HepG2 (cell line): Measurements from ENCODE around the gene CLASP1. TPM values are rescaled to one million over a fixed set of nuclear protein-coding genes. Genes with fewer than 3 reads are reported as not detected.

ENCODE experiments used
- ATAC-seq: fragments of 200-7000 bp; cut with Tn5 transposase; 3 replicates; pipeline ENCODE4 v1.9.1; 2020; ENCODE audit warnings: mild to moderate bottlenecking, moderate library complexity
- BruUV-seq: library from RNA; stranded (reverse); fragments of 400-500 nt; replicated peaks from 2 replicates; lab custom pipeline; 2021; lab: Mats Ljungman, UMichigan
- CTCF ChIA-PET: fragments of 300-600 bp; formaldehyde crosslinking; extraction: SDS; loops from one replicate; lab custom pipeline; 2021; ENCODE audit warnings: low total read pairs, inconsistent platforms, low intra/inter-chr PET ratio; lab: Yijun Ruan, JAX
- POLR2A ChIA-PET: fragments of 350-600 bp; sonication (Branson Sonifier 250); formaldehyde crosslinking; loops from one replicate; lab custom pipeline; 2020; ENCODE audit warnings: antibody characterized with exemption, inconsistent platforms; lab: Yijun Ruan, JAX
- DNase-seq: peaks from one replicate; pipeline ENCODE4 v3.0.0-alpha.2; 2015; ENCODE audit warnings: low spot score
- FAIRE-seq: peaks from 3 replicates; lab custom pipeline; 2011; peaks lifted over from hg19 to GRCh38; lab: Jason Lieb, UNC
- H2AFZ ChIP-seq: one replicate; pipeline ENCODE4 v1.6.1; 2011; ENCODE audit warnings: low read length, inconsistent platforms
- H3K27ac ChIP-seq: fragments of 300-600 bp; 3 replicates; pipeline ENCODE4 v1.8.0; 2011; ENCODE audit warnings: mixed run types, mild to moderate bottlenecking, mixed read lengths, low read length, inconsistent platforms; ENCODE audit not compliant: insufficient read depth; ENCODE audit errors: extremely low read length
- H3K27me3 ChIP-seq, 2 experiments: fragments of 200-600 bp in 1 of 2; 2 replicates in 1 of 2; 3 replicates in 1 of 2; pipeline versions ENCODE4 v1.6.0 to v1.8.0; 2011; ENCODE audit warnings: low read length in 2 of 2, mild to moderate bottlenecking in 2 of 2, moderate library complexity in 2 of 2, inconsistent platforms in 1 of 2; ENCODE audit not compliant: insufficient read depth in 2 of 2, control insufficient read depth in 1 of 2
- H3K36me3 ChIP-seq, 2 experiments: fragments of 200-600 bp in 1 of 2; replicated peaks in 1 of 2; 2 replicates in 1 of 2; 3 replicates in 1 of 2; pipeline versions ENCODE4 v1.5.1 to v1.8.0; 2011; ENCODE audit warnings: low read length in 2 of 2, inconsistent platforms in 1 of 2; ENCODE audit not compliant: insufficient read depth in 2 of 2, control insufficient read depth in 1 of 2
- H3K4me1 ChIP-seq: 2 replicates; pipeline ENCODE4 v1.5.1; 2012; ENCODE audit warnings: low read length, inconsistent platforms; ENCODE audit not compliant: insufficient read depth
- H3K4me2 ChIP-seq: 2 replicates; pipeline ENCODE4 v1.6.0; 2011; ENCODE audit warnings: low read depth, low read length, inconsistent platforms
- H3K4me3 ChIP-seq, 3 experiments: fragments of 200-600 bp in 1 of 3; sonication (generic), shearing (Covaris generic) in 1 of 3; replicated peaks in 1 of 3; 2 replicates each; pipeline ENCODE4 v1.5.1; 2011 to 2016; ENCODE audit warnings: low read length in 3 of 3, inconsistent platforms in 2 of 3, low read depth in 2 of 3, mild to moderate bottlenecking in 2 of 3, control low read depth in 1 of 3, mixed read lengths in 1 of 3; ENCODE audit not compliant: insufficient read depth in 1 of 3
- H3K79me2 ChIP-seq: one replicate; pipeline ENCODE4 v1.6.1; 2011; ENCODE audit warnings: low read length, inconsistent platforms; ENCODE audit not compliant: insufficient read depth
- H3K9ac ChIP-seq: 2 replicates; pipeline ENCODE4 v1.6.0; 2011; ENCODE audit warnings: mild to moderate bottlenecking, low read depth, low read length, inconsistent platforms; ENCODE audit not compliant: insufficient read depth
- H3K9me3 ChIP-seq: 2 replicates; pipeline ENCODE4 v1.5.1; 2012; ENCODE audit warnings: mild to moderate bottlenecking, low read length
- H4K20me1 ChIP-seq: 2 replicates; pipeline ENCODE4 v1.6.0; 2011; ENCODE audit warnings: inconsistent platforms, mild to moderate bottlenecking, low read length, moderate library complexity; ENCODE audit not compliant: insufficient read depth
- GATAD1 ChIP-seq: IDR thresholded peaks from 2 replicates; pipeline ENCODE4 v1.6.1; 2016; ENCODE audit warnings: missing genetic modification reagents, missing compliant biosample characterization
- GZF1 ChIP-seq: sonication (generic); formaldehyde crosslinking; IDR thresholded peaks from 2 replicates; pipeline ENCODE4 v1.5.1; 2020; ENCODE audit warnings: mild to moderate bottlenecking, missing genetic modification reagents
- MLX ChIP-seq: IDR thresholded peaks from 2 replicates; pipeline ENCODE4 v1.6.1; 2016
- PRMT3 ChIP-seq: sonication (generic); formaldehyde crosslinking; IDR thresholded peaks from 2 replicates; pipeline ENCODE4 v1.8.1; 2022; ENCODE audit warnings: low read depth, mild to moderate bottlenecking, moderate library complexity, missing genetic modification reagents, borderline replicate concordance
- RBFOX2 ChIP-seq: fragments of 200-400 bp; formaldehyde crosslinking; IDR thresholded peaks from 2 replicates; pipeline ENCODE4 v1.6.1; 2017; ENCODE audit warnings: low read depth, mild to moderate bottlenecking, low read length
- RXRB ChIP-seq: IDR thresholded peaks from 2 replicates; pipeline ENCODE4 v1.6.1; 2016; ENCODE audit warnings: borderline replicate concordance, missing genetic modification reagents, missing compliant biosample characterization
- ZBTB3 ChIP-seq: sonication (generic); formaldehyde crosslinking; IDR thresholded peaks from 2 replicates; pipeline ENCODE4 v1.4.0; 2020; ENCODE audit warnings: low read depth, mild to moderate bottlenecking, moderate library complexity, missing genetic modification reagents, borderline replicate concordance
- ZBTB34 ChIP-seq: sonication (generic); formaldehyde crosslinking; IDR thresholded peaks from 2 replicates; pipeline ENCODE4 v1.8.0; 2022; ENCODE audit warnings: mild to moderate bottlenecking, missing genetic modification reagents
- ZFY ChIP-seq: sonication (generic); formaldehyde crosslinking; IDR thresholded peaks from 2 replicates; pipeline ENCODE4 v1.4.0; 2020; ENCODE audit warnings: missing genetic modification reagents
- ZNF234 ChIP-seq: sonication (generic); formaldehyde crosslinking; conservative IDR thresholded peaks from 2 replicates; pipeline ENCODE4 v1.5.1; 2020; ENCODE audit warnings: mild to moderate bottlenecking, missing genetic modification reagents
- ZNF446 ChIP-seq: sonication (generic); formaldehyde crosslinking; IDR thresholded peaks from 2 replicates; pipeline ENCODE4 v1.5.0; 2020; ENCODE audit warnings: mild to moderate bottlenecking, missing genetic modification reagents
- ZNF619 ChIP-seq: sonication (generic); formaldehyde crosslinking; IDR thresholded peaks from 2 replicates; pipeline ENCODE4 v1.4.0; 2020; ENCODE audit warnings: mild to moderate bottlenecking, missing genetic modification reagents
- ZNF652 ChIP-seq: IDR thresholded peaks from 2 replicates; pipeline ENCODE4 v1.6.1; 2016; ENCODE audit warnings: low read depth, borderline replicate concordance
- ZNF737 ChIP-seq: sonication (generic); formaldehyde crosslinking; IDR thresholded peaks from 2 replicates; pipeline ENCODE4 v1.5.0; 2020; ENCODE audit warnings: missing genetic modification reagents, mild to moderate bottlenecking, borderline replicate concordance
- ZNF776 ChIP-seq: sonication (generic); formaldehyde crosslinking; IDR thresholded peaks from 2 replicates; pipeline ENCODE4 v1.4.0; 2020; ENCODE audit warnings: mild to moderate bottlenecking, missing genetic modification reagents
- ZSCAN21 ChIP-seq: sonication (generic); formaldehyde crosslinking; IDR thresholded peaks from 2 replicates; pipeline ENCODE4 v1.8.0; 2022; ENCODE audit warnings: mild to moderate bottlenecking, missing genetic modification reagents, moderate library complexity, borderline replicate concordance
- WGBS: methylation state at CpG from one replicate; pipeline ENCODE4 v1.1.6; 2017; ENCODE audit warnings: low lambda C conversion rate; 5-methylcytosine and 5-hydroxymethylcytosine counted together
- in situ Hi-C: cut with HindIII; loops from 2 replicates; pipeline ENCODE4 v1.10.0; 2017; ENCODE audit warnings: low pct_unique_long_range_greater_than_20kb; ENCODE audit not compliant: extremely low pct_ligation_motif_present
- intact Hi-C: fragments of 100-400 bp; cut with micrococcal nuclease; formaldehyde crosslinking; loops from one replicate; pipeline ENCODE4 v1.10.0; 2022; ENCODE audit not compliant: unreplicated experiment
- polyA plus RNA-seq, 8 experiments: library from polyadenylated mRNA; depleted of rRNA in 3 of 8; stranded (reverse) in 7 of 8; unstranded in 1 of 8; fragments of >200 nt; fragmentation: Illumina TruSeq in 4 of 8; extraction: Trizol in 4 of 8; gene quantifications; 2 replicates each; pipeline versions ENCODE4 v1.2.1 to v1.2.3, GENCODE V29; 2011 to 2016; ENCODE audit warnings: low read depth in 4 of 8, missing spikeins in 1 of 8, mixed read lengths in 1 of 8; ENCODE audit not compliant: insufficient read depth in 1 of 8
- total RNA-seq, 5 experiments: library from RNA; depleted of rRNA; stranded (reverse); fragments of >200 nt; fragmentation: Illumina TruSeq; extraction: Trizol; gene quantifications; 2 replicates each; pipeline ENCODE4 v1.2.3, GENCODE V29; 2016; ENCODE audit warnings: low read depth in 1 of 5

The CLASP1 gene
- total and polyA plus RNA-seq, 2 of the 13 experiments (the other 11 are each of a cell fraction or from before 2014, with no cell fraction given): 11.7 to 47.9 TPM

DNA sequence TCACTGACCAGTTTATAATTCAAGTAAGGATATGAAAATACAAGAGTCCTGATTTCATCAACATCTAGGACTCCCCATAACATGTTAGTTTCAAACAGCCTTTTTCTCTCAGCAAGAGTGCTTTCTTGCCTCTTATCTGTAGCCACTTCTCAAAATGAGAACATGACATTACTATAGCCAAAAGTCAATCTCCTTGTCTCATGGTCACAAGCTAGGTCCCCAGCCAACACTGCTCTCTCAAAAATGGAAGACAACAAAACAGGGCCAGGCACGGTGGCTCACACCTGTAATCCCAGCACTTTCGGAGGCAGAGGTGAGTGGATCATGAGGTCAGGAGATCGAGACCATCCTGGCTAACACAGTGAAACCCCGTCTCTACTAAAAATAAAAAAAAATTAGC is 15.8 kb downstream of the CLASP1 start:
- in situ Hi-C loops: no loop called here
- H3K36me3 ChIP-seq: no peaks in the 10 kb centered on the region
- H3K4me1 ChIP-seq: peaks cover 15% of the 10 kb centered on the region; the same call in 1 of the 2 replicates
- no peak overlapping the region for H3K4me2 ChIP-seq
- H3K27ac ChIP-seq: no peak overlapping the region
- H3K79me2 ChIP-seq: peaks cover 77% of the 10 kb centered on the region
- TF ChIP-seq ZSCAN21 (CRISPR knock-in tag) (no peak), ZNF737 (CRISPR knock-in tag) (no peak), ZNF446 (CRISPR knock-in tag) (no peak), GZF1 (no peak), ZNF619 (CRISPR knock-in tag) (no peak), GATAD1 (no peak), PRMT3 (CRISPR knock-in tag) (no peak), ZNF652 (CRISPR knock-in tag) (no peak), RXRB (CRISPR knock-in tag) (no peak), ZBTB34 (CRISPR knock-in tag) (no peak), ZNF234 (no peak), MLX (no peak), ZNF776 (CRISPR knock-in tag) (no peak), ZFY (CRISPR knock-in tag) (no peak), RBFOX2 (no peak), ZBTB3 (CRISPR knock-in tag) (no peak)
- DNase-seq (no peak), FAIRE-seq (no peak), ATAC-seq (no peak)
- POLR2A ChIA-PET: no interaction called here
- intact Hi-C loops: no loop called here
- H3K9me3 ChIP-seq: peaks cover 5% of the 10 kb centered on the region; the same call in 1 of the 2 replicates
- no peak overlapping the region for H2AFZ ChIP-seq
- H4K20me1 ChIP-seq: 0 out of 2 replicates have a peak, but pooled peaks cover 4% of the 10 kb centered on the region
- H3K27me3 ChIP-seq: no peaks in the 10 kb centered on the region
- CTCF ChIA-PET: no interaction called here
- no peak overlapping the region for H3K9ac ChIP-seq
- no peak overlapping the region for H3K4me3 ChIP-seq
- 96% methylated on average over 4 of the region's 4 CpGs for WGBS
- BruUV-seq: no TSS peak
